GM23338 (cell line): Measurements from ENCODE around the gene LRRN4.

Experiments
- CREB1 ChIP-seq: fragments of 250-450 bp; sonication (Bioruptor Pico); IDR thresholded peaks from 2 replicates; pipeline ENCODE4 v1.5.0; 2020; ENCODE audit warnings: low read depth, mild to moderate bottlenecking, moderate library complexity
- ETS1 ChIP-seq: IDR thresholded peaks from 2 replicates; pipeline ENCODE4 v1.6.1; 2016; ENCODE audit warnings: antibody characterized with exemption
- EZH2 ChIP-seq: fragments of 200-600 bp; sonication (generic); IDR thresholded peaks from one replicate; pipeline ENCODE4 v1.8.0; 2017; ENCODE audit warnings: antibody characterized with exemption, mild to moderate bottlenecking, low read depth; ENCODE audit not compliant: unreplicated experiment
- EZH2phosphoT487 ChIP-seq: fragments of 200-600 bp; sonication (generic); IDR thresholded peaks from one replicate; pipeline ENCODE4 v1.8.1; 2018; ENCODE audit warnings: antibody characterized with exemption; ENCODE audit not compliant: unreplicated experiment
- JUNB ChIP-seq: IDR thresholded peaks from one replicate; pipeline ENCODE4 v1.6.1; 2016; ENCODE audit warnings: antibody characterized with exemption; ENCODE audit not compliant: unreplicated experiment
- POLR2AphosphoS5 ChIP-seq: IDR thresholded peaks from 2 replicates; pipeline ENCODE4 v1.6.1; 2016; ENCODE audit warnings: antibody characterized with exemption, low read depth
- STAT1 ChIP-seq: IDR thresholded peaks from one replicate; pipeline ENCODE4 v1.6.1; 2016; ENCODE audit warnings: antibody characterized with exemption; ENCODE audit not compliant: unreplicated experiment
- ZNF114 ChIP-seq: fragments of 250-450 bp; sonication (Bioruptor Pico); IDR thresholded peaks from 2 replicates; pipeline ENCODE4 v1.5.0; 2020; ENCODE audit warnings: mild to moderate bottlenecking, moderate library complexity
- TF ChIP-seq, protein P1 (sequence below), 2 experiments: fragments of 200-600 bp in 1 of 2; sonication (generic) in 1 of 2; conservative IDR thresholded peaks; 2 replicates each; pipeline versions ENCODE4 v1.5.1 to v1.6.1; 2016 to 2017; ENCODE audit warnings: antibody characterized with exemption in 2 of 2, low read depth in 2 of 2, mild to moderate bottlenecking in 2 of 2, moderate library complexity in 1 of 2
- TF ChIP-seq, protein P2 (sequence below): IDR thresholded peaks from one replicate; pipeline ENCODE4 v1.6.1; 2018; ENCODE audit warnings: antibody characterized with exemption; ENCODE audit not compliant: unreplicated experiment

DNA sequence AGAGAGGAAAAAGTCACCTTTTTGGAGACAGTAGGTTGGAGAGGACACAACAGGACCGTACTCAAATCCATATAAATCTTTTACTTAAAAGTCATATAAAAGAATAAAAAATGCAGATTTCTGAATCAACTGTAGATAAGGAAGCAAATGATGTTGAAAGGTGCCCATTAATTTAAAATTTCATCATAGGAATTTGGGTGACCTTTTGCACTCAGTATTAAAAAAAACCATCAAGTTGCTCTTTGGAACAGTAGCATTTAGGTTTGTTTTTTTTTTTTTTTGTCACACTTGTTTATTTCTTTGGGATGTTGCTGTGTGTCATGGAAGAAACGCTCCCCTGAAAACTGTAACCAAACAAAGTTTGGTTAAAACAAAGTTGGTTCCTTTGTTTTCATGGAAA lies 20.9 kb upstream of the LRRN4 start:
- TF ChIP-seq, protein P1, sequence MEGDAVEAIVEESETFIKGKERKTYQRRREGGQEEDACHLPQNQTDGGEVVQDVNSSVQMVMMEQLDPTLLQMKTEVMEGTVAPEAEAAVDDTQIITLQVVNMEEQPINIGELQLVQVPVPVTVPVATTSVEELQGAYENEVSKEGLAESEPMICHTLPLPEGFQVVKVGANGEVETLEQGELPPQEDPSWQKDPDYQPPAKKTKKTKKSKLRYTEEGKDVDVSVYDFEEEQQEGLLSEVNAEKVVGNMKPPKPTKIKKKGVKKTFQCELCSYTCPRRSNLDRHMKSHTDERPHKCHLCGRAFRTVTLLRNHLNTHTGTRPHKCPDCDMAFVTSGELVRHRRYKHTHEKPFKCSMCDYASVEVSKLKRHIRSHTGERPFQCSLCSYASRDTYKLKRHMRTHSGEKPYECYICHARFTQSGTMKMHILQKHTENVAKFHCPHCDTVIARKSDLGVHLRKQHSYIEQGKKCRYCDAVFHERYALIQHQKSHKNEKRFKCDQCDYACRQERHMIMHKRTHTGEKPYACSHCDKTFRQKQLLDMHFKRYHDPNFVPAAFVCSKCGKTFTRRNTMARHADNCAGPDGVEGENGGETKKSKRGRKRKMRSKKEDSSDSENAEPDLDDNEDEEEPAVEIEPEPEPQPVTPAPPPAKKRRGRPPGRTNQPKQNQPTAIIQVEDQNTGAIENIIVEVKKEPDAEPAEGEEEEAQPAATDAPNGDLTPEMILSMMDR (conservative IDR thresholded peaks at IDR 0.05; ENCODE audit: low read depth in 2 of 2), result no peak
- TF ChIP-seq, protein P2, sequence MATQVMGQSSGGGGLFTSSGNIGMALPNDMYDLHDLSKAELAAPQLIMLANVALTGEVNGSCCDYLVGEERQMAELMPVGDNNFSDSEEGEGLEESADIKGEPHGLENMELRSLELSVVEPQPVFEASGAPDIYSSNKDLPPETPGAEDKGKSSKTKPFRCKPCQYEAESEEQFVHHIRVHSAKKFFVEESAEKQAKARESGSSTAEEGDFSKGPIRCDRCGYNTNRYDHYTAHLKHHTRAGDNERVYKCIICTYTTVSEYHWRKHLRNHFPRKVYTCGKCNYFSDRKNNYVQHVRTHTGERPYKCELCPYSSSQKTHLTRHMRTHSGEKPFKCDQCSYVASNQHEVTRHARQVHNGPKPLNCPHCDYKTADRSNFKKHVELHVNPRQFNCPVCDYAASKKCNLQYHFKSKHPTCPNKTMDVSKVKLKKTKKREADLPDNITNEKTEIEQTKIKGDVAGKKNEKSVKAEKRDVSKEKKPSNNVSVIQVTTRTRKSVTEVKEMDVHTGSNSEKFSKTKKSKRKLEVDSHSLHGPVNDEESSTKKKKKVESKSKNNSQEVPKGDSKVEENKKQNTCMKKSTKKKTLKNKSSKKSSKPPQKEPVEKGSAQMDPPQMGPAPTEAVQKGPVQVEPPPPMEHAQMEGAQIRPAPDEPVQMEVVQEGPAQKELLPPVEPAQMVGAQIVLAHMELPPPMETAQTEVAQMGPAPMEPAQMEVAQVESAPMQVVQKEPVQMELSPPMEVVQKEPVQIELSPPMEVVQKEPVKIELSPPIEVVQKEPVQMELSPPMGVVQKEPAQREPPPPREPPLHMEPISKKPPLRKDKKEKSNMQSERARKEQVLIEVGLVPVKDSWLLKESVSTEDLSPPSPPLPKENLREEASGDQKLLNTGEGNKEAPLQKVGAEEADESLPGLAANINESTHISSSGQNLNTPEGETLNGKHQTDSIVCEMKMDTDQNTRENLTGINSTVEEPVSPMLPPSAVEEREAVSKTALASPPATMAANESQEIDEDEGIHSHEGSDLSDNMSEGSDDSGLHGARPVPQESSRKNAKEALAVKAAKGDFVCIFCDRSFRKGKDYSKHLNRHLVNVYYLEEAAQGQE, result no peak
- no peak for TF ChIP-seq POLR2AphosphoS5
- TF ChIP-seq EZH2, result no peak
- TF ChIP-seq CREB1 (CRISPR knock-in tag), result no peak
- TF ChIP-seq ZNF114 (CRISPR knock-in tag), result no peak
- TF ChIP-seq JUNB, result no peak
- no peak for TF ChIP-seq EZH2phosphoT487
- TF ChIP-seq ETS1, result no peak
- TF ChIP-seq STAT1, result no peak
